Measurements from ENCODE around the gene CERT1. TPM values are rescaled to one million over a fixed set of nuclear protein-coding genes. Genes with fewer than 3 reads are reported as not detected.
A peak's percentile ranks its signal among the peaks of the same experiment; 100 is the strongest.
"Not testable (repeated sequence)": the region's sequence is repeated elsewhere in the genome, so short reads cannot be mapped to it uniquely, and the experiment has no call there.

CERT1 gene
- total RNA-seq, 2 experiments from 2014 or later: 27.8 to 29.0 TPM

DNA sequence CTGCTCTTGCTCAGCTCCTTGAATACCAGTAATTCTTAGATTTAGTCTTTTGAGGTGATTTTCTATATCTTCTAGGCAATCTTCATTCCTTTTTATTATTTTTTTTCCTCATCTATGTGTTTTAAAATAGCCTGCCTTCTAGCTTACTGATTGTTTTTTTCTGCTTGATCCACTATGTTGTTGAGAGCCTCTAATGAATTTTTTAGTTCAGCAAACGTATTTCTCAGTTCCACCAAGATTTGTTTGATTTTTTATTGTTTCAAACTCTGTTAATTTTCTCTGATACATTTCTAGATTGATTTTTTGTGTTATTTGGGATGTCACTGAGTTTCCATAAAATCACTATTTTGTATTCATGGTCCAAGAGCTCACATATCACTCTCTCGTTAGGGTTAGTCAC, 9.8 kb upstream of the CERT1 start:
- Mint-ChIP-seq H3K4me3 (no peak overlapping the region), H3K27ac (no peak overlapping the region), H3K27me3 (no peaks in the 10 kb centered on the region), H3K4me1 (peaks cover 42% of the 10 kb centered on the region), H3K9me3 (peaks cover 29% of the 10 kb centered on the region), H3K36me3 (ENCODE audit: low read depth) (peaks cover 50% of the 10 kb centered on the region)
- DNase-seq: no peak
- ChIA-PET POLR2A (no interaction called here), CTCF (interaction anchor here (0.6 to 0.9 kb wide), 3 partner anchors 9 to 30 kb away, joined by 3 to 4 read pairs (median 4); partner anchors contain the start of genes CERT1 and POLK)

DNA sequence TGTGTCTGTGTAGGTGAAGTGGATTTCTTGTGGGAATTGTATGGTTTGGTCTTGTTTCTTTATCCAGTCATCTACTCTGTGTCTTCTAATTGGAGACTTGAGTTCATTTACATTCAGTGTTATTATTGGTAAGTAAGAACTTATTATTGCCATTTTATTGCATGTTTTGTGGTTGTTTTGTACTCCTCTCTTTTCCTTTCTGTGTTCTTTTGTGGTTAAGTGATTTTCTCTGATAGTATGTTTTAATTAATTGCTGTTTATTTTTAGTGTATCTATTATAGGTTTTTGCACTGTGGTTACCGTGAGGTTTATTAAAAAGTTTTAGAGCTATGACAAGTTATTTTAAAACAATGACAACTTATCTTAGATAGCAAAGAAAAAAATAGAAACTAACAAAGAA, 8.3 kb upstream of the CERT1 start:
- CTCF ChIA-PET: no interaction called here
- H3K4me1 Mint-ChIP-seq: peaks cover 32% of the 10 kb centered on the region
- no peak overlapping the region for H3K27ac Mint-ChIP-seq
- POLR2A ChIA-PET: no interaction called here
- no peak for DNase-seq
- H3K4me3 Mint-ChIP-seq: no peak overlapping the region
- no peaks in the 10 kb centered on the region for H3K27me3 Mint-ChIP-seq
- peaks cover 52% of the 10 kb centered on the region for H3K36me3 Mint-ChIP-seq (ENCODE audit: low read depth)
- peaks cover 29% of the 10 kb centered on the region for H3K9me3 Mint-ChIP-seq

DNA sequence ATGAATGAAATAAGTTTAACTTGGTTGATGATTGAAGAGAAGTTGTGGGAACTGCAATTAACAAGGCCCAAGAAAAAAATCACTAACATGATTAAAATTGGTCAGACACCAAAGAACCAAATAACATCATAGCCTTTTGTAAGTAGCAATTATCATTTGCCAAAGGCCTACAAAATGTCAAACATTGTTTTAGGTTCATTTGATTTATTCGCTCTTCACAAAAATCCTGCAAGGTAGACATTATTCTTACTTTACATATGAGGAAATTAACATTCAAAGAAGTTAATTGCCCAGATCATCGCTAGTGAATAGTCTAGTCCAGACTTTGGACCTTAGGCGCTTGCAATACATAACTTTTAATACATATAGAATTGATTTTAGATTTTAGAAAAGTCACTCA, 2.9 kb upstream of the CERT1 start:
- H3K36me3 Mint-ChIP-seq (ENCODE audit: low read depth): peaks cover 30% of the 10 kb centered on the region
- CTCF ChIA-PET: no interaction called here
- POLR2A ChIA-PET: no interaction called here
- H3K27ac Mint-ChIP-seq: no peak overlapping the region
- no peak for DNase-seq
- H3K4me1 Mint-ChIP-seq: peaks cover 45% of the 10 kb centered on the region
- no peaks in the 10 kb centered on the region for H3K27me3 Mint-ChIP-seq
- peaks cover 9% of the 10 kb centered on the region for H3K9me3 Mint-ChIP-seq
- no peak overlapping the region for H3K4me3 Mint-ChIP-seq

DNA sequence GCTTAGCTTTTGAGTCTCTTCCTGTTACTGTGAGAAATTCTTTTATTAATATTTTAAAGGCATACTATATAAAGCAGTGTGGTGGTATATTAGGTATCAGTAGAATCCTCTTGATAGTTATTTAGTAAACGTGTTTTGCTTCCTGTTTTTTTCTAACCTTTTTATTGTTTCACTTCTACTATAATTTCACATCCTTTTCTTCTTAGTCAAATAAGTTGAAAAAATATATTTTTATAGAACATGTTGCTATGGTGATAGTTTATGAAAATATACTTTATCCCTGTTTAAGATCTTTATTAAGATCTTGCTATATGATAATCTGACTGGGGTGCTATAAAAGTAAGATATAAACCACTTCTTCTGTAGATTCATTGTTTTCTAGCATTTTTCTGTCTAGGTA, 2.4 kb upstream of the CERT1 start:
- Mint-ChIP-seq H3K4me1 (peaks cover 44% of the 10 kb centered on the region), H3K4me3 (no peak overlapping the region)
- CTCF ChIA-PET: no interaction called here

DNA sequence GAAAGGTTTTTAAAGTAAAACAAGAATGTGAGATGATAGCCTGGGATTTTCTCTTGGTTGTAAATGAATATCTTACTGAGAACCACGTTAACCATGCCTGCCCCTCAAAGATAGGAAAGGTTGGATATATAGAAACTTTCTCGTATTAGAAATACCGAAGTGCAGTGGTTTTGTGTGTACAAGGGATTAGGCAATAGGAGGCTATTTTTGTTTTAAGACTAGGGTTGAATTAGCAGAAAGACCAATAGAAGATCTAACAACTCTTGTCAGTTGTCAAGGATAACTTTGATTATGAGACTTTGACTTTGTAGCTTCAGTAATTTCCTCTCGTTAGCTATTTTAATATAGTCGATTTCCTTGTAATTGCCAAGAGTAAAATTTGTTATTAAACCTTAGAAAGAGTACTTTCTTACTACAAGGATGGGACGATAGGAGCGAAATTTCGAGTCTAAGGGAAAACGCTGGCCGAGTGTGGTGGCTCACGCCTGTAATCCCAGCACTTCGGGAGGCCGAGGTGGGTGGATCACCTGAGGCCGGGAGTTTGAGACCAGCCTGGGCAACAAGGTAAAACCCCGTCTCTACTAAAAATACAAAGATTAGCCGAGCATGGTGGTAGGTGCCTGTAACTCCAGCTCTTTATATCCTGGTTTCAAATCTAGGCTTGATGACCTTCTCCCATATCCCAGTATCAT, 1.1 kb upstream of the CERT1 start:
- Mint-ChIP-seq H3K4me1 (peaks cover 47% of the 10 kb centered on the region), H3K36me3 (ENCODE audit: low read depth) (peaks cover 24% of the 10 kb centered on the region), H3K27ac (peak overlapping the region; percentile 89), H3K27me3 (no peaks in the 10 kb centered on the region), H3K4me3 (peak overlapping the region; percentile 97), H3K9me3 (peaks cover 3% of the 10 kb centered on the region)
- CTCF ChIA-PET: interaction anchor here (0.9 to 1.5 kb wide), 3 partner anchors 8 to 171 kb away, joined by 3 to 4 read pairs (median 3); no protein-coding TSS in a partner anchor
- POLR2A ChIA-PET: no interaction called here
- no peak for DNase-seq

More for the DNA sequence above, 2.4 kb upstream of the CERT1 start:
- Mint-ChIP-seq H3K9me3 (peaks cover 5% of the 10 kb centered on the region), H3K27ac (no peak overlapping the region), H3K36me3 (ENCODE audit: low read depth) (peaks cover 27% of the 10 kb centered on the region), H3K27me3 (no peaks in the 10 kb centered on the region)
- no peak for DNase-seq
- POLR2A ChIA-PET: no interaction called here

DNA sequence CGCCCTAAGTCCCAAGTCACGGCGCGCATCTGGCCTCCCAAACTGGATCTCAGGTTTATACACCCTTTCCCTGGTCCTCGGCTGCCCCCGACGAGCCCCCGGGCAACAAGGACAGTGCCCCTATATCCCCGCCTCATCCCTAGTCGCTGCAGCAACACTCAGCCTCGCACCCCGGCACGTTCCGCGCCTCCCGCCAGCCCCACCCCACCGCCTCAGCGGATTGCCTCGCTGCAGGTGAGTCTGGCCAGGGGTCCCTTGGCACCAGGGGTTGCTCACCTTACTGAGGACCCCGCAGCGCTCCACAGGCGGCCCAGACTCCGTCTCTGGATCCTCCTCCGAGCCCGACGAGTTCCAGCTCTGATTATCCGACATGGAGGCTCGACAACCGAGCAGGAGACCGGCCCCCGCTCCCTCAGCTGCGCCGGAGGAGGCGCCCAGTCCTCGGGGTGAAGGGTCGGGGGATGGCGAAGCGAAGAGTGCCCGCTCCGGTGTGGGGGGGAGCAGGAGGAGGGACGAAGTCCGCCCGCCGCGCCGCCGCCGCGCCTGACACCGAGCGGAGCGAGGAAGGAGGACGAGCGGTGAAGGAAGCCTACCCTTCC, 494 bp downstream of the CERT1 start:
- POLR2A ChIA-PET: interaction anchor here (0.7 kb wide), 1 partner anchor 136 kb away, joined by 4 read pairs; no protein-coding TSS in a partner anchor
- H3K27me3 Mint-ChIP-seq: no peaks in the 10 kb centered on the region
- H3K36me3 Mint-ChIP-seq (ENCODE audit: low read depth): peaks cover 21% of the 10 kb centered on the region
- peak overlapping the region; percentile 97 for H3K4me3 Mint-ChIP-seq
- peaks cover 45% of the 10 kb centered on the region for H3K4me1 Mint-ChIP-seq
- peak; percentile 53 for DNase-seq
- H3K27ac Mint-ChIP-seq: peak overlapping the region; percentile 89
- CTCF ChIA-PET: interaction anchor here (0.7 to 1.5 kb wide), 4 partner anchors 10 to 533 kb away, joined by 3 to 4 read pairs (median 3); no protein-coding TSS in a partner anchor
- H3K9me3 Mint-ChIP-seq: peaks cover 7% of the 10 kb centered on the region

DNA sequence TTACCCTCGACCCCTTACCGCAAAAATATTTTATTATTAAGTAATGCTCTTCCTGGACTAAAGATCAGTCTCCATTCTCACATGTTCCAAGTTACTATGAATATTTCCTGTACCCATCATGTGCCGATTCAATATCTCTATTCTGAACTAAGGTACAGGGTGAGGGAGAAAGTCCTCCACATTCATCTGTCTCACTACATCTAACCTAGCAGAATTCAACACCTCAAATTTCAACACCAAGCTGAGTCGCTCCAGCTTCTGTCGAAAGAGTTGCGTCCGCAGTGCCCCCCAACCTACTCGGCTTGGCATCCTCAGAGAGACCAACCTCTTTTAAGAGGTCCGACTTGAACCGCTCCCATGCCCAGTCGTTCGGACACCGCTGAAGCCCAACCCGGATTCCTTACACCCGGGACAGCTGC, 1.0 kb downstream of the CERT1 start:
- H3K27ac Mint-ChIP-seq: peak overlapping the region; percentile 89
- no peaks in the 10 kb centered on the region for H3K27me3 Mint-ChIP-seq
- DNase-seq: no peak
- ChIA-PET CTCF (interaction anchor here (1.0 kb wide), 2 partner anchors 65 to 96 kb away, joined by 3 read pairs; no protein-coding TSS in a partner anchor), POLR2A (interaction anchor here (1.1 kb wide), 1 partner anchor 57 kb away, joined by 4 read pairs; no protein-coding TSS in a partner anchor)
- H3K9me3 Mint-ChIP-seq: peaks cover 7% of the 10 kb centered on the region
- H3K36me3 Mint-ChIP-seq (ENCODE audit: low read depth): peaks cover 23% of the 10 kb centered on the region
- peak overlapping the region; percentile 97 for H3K4me3 Mint-ChIP-seq
- peaks cover 48% of the 10 kb centered on the region for H3K4me1 Mint-ChIP-seq

DNA sequence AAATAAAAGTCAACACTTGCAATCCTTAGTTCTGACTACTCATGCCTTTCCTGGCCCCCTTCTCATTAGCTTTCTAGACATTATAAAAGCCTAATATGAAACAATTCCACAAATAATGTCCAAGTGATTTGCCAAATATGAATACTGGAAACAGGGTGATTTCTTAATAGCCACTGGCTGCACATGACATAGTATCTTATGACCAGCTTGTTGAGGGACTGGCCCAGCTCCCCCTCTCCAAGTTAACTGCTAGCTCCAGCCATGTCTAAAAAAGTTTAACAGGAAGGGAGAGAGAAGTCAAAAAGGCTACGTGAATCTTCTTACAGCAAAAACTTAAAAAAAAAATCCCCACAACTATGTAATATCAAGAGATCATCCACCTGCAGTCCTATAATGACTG, 1.5 kb downstream of the CERT1 start:
- H3K4me1 Mint-ChIP-seq: peaks cover 46% of the 10 kb centered on the region
- H3K27me3 Mint-ChIP-seq: no peaks in the 10 kb centered on the region
- peak overlapping the region; percentile 97 for H3K4me3 Mint-ChIP-seq
- H3K9me3 Mint-ChIP-seq: peaks cover 7% of the 10 kb centered on the region
- H3K27ac Mint-ChIP-seq: peak overlapping the region; percentile 20
- no peak for DNase-seq
- peaks cover 23% of the 10 kb centered on the region for H3K36me3 Mint-ChIP-seq (ENCODE audit: low read depth)
- POLR2A ChIA-PET: interaction anchor here (1.1 kb wide), 1 partner anchor 57 kb away, joined by 4 read pairs; no protein-coding TSS in a partner anchor
- CTCF ChIA-PET: interaction anchor here (1.0 kb wide), 2 partner anchors 65 to 97 kb away, joined by 3 read pairs; no protein-coding TSS in a partner anchor

DNA sequence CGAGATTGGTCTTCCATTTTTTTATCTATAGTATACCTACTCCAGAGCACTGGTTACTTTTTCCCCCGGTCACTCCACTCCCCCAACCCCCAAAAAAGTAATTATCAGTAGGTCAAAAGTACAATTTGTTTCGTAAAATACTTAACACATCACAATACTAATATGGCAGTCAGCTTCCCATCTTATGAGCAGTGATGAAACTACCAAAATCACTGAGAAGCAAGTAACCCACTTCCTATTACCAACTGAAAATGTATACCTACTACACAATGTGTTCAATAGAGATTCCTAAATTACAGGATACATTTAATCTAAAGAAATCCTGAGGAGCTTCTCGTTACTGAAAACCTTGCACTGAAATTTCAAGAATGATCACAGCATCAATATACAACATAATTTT, 1.9 kb downstream of the CERT1 start:
- Mint-ChIP-seq H3K27me3 (no peaks in the 10 kb centered on the region), H3K4me3 (peak overlapping the region; percentile 97), H3K27ac (no peak overlapping the region), H3K4me1 (peaks cover 49% of the 10 kb centered on the region), H3K36me3 (ENCODE audit: low read depth) (peaks cover 25% of the 10 kb centered on the region), H3K9me3 (peaks cover 7% of the 10 kb centered on the region)
- POLR2A ChIA-PET: interaction anchor here (1.1 kb wide), 1 partner anchor 58 kb away, joined by 4 read pairs; no protein-coding TSS in a partner anchor
- CTCF ChIA-PET: no interaction called here
- no peak for DNase-seq

DNA sequence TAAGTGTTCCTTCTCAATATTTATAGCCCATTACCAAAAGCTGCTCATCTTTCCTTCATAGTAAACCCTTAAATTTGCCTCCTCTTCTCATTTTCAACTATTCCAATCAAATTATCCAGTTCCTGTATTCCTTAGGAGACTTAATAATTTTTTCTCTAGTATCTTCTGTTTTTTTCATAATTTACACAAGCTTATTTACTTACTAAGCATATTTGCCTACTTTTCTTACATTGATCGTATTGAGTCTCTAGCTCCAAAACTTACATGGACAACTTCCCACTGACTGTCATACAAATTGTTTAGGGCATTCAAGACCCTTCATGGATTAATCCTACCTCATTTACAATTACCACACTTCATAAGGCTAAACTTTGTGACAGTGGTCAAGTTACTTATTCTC, 3.6 kb downstream of the CERT1 start:
- CTCF ChIA-PET: no interaction called here
- Mint-ChIP-seq H3K9me3 (peaks cover 7% of the 10 kb centered on the region), H3K27me3 (no peaks in the 10 kb centered on the region), H3K36me3 (ENCODE audit: low read depth) (peaks cover 29% of the 10 kb centered on the region), H3K27ac (no peak overlapping the region), H3K4me1 (peaks cover 38% of the 10 kb centered on the region), H3K4me3 (no peak overlapping the region)
- POLR2A ChIA-PET: interaction anchor here (0.6 kb wide), 1 partner anchor 47 kb away, joined by 5 read pairs; no protein-coding TSS in a partner anchor
- DNase-seq: no peak

DNA sequence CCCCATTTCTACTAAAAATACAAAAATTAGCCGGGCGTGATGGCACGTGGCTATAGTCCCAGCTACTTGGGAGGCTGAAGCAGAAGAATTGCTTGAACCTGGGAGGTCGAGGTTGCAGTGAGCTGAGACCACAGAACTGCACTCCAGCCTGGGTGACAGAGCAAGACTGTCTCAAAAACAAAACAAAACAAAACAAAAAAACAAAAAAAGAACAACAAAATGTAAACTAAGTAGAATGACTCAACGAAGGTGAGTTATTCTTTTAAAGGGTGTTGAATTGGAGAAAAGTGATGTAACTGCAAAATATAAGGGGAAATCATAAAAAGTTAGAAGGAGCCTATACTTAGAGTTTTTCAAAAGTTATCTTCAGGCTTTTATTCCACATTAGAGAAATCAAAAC, 6.3 kb downstream of the CERT1 start:
- H3K27ac Mint-ChIP-seq, POLR2A ChIA-PET: not testable (repeated sequence)
- H3K36me3 Mint-ChIP-seq (ENCODE audit: low read depth): peaks cover 42% of the 10 kb centered on the region

DNA sequence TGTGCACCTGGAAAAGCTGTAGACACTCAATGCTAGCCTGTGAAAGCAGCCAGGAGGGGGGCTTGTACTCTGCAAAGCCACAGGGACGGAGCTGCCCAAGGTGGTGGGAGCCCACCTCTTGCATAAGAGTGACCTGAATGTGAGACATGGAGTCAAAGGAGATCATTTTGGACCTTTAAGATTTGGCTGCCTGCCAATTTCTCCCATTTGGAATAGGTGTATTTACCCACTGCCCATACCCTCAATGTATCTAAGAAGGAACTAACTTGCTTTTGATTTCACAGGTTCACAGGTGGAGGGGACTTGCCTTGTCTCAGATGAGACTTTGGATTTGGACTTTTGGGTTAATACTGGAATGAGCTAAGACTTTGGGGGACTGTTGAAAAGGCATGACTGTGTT, 12.6 kb downstream of the CERT1 start:
- H3K27me3 Mint-ChIP-seq, H3K27ac Mint-ChIP-seq, POLR2A ChIA-PET, H3K9me3 Mint-ChIP-seq, H3K4me1 Mint-ChIP-seq, CTCF ChIA-PET, DNase-seq, H3K4me3 Mint-ChIP-seq: not testable (repeated sequence)
- peaks cover 49% of the 10 kb centered on the region for H3K36me3 Mint-ChIP-seq (ENCODE audit: low read depth)

More for the DNA sequence above, 6.3 kb downstream of the CERT1 start:
- DNase-seq, H3K4me3 Mint-ChIP-seq, H3K9me3 Mint-ChIP-seq, H3K27me3 Mint-ChIP-seq, CTCF ChIA-PET: not testable (repeated sequence)
- H3K4me1 Mint-ChIP-seq: peaks cover 28% of the 10 kb centered on the region

DNA sequence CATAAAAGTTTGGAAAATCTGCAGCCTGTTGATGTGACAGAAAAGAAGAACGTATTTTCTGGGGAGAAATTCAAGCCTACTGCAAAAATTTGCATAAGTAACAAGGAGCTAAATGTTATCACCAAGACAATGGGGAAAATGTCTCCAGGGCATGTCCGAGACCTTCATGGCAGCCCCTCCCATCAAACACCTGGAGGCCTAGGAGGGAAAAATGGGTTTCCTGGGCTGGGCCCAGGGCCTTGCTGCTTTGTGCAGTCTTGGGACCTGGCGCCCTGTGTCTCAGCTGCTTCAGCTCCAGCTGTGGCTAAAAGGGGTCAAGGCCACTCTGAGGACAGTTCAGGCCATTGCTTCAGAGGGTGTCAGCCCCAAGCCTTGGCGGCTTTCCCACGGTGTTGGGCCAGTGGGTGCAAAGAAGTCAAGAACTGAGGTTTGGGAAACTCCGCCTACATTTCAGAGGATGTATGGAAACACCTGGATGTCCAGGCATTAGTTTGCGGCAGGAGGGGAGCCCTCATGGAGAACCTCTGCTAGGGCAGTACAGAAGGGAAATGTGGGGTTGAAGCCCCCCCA, 13.1 kb downstream of the CERT1 start:
- ChIA-PET POLR2A (interaction anchor here (0.6 kb wide), 1 partner anchor 141 kb away, joined by 4 read pairs; no protein-coding TSS in a partner anchor), CTCF (no interaction called here)
- no peaks in the 10 kb centered on the region for H3K27me3 Mint-ChIP-seq
- no peak overlapping the region for H3K4me3 Mint-ChIP-seq
- peaks cover 51% of the 10 kb centered on the region for H3K36me3 Mint-ChIP-seq (ENCODE audit: low read depth)
- no peak for DNase-seq
- no peaks in the 10 kb centered on the region for H3K9me3 Mint-ChIP-seq
- H3K27ac Mint-ChIP-seq: no peak overlapping the region
- no peaks in the 10 kb centered on the region for H3K4me1 Mint-ChIP-seq
